Upper lobe of right lung (tissue), 1 donor: ENCODE data around the gene FASTKD3. TPM values are rescaled to one million over a fixed set of nuclear protein-coding genes. Genes with fewer than 3 reads are reported as not detected.
A peak's percentile ranks its signal among the peaks of the same experiment; 100 is the strongest.

Source experiments
- ATAC-seq: fragments of 200-7000 bp; cut with Tn5 transposase; one replicate; pipeline ENCODE4 v1.9.1; 2020; ENCODE audit warnings: mild to moderate bottlenecking, moderate library complexity
- DNase-seq: peaks from one replicate; pipeline ENCODE4 v3.0.0-alpha.2; 2020
- H3K27ac ChIP-seq: fragments of 200-600 bp; one replicate; pipeline ENCODE4 v1.8.0; 2022
- H3K27me3 ChIP-seq: fragments of 200-600 bp; one replicate; pipeline ENCODE4 v1.8.0; 2022; ENCODE audit warnings: mild to moderate bottlenecking
- H3K36me3 ChIP-seq: fragments of 200-600 bp; one replicate; pipeline ENCODE4 v1.8.0; 2022
- H3K4me1 ChIP-seq: fragments of 200-600 bp; one replicate; pipeline ENCODE4 v1.8.0; 2022
- H3K4me3 ChIP-seq: fragments of 200-600 bp; one replicate; pipeline ENCODE4 v1.8.0; 2022; ENCODE audit warnings: mild to moderate bottlenecking
- H3K9me3 ChIP-seq: fragments of 200-600 bp; one replicate; pipeline ENCODE4 v1.8.0; 2022
- CTCF ChIP-seq: fragments of 200-600 bp; IDR thresholded peaks from one replicate; pipeline ENCODE4 v1.8.0; 2022; ENCODE audit warnings: antibody characterized with exemption
- intact Hi-C: fragments of 100-400 bp; cut with DNase I; formaldehyde crosslinking; loops from one replicate; pipeline ENCODE4 v1.11.0; 2022
- total RNA-seq: library from RNA; stranded (reverse); fragmentation: NEBNext Ultra II Directional; extraction: Animal tissue kit (Norgen Biotek cat#: 25700); gene quantifications from one replicate; pipeline ENCODE4 v1.2.1, GENCODE V29; 2021
- donor health status: DM: no; HTN: yes; CAD: no; lungs with severe emphysema.

FASTKD3 gene
- total RNA-seq, 1 donor from 2014 or later = 8.0 TPM

GRCh38 chr5:7857926-7858632 lies 10.8 kb downstream of the FASTKD3 start:
- no peak for ATAC-seq
- peaks cover 41% of the 10 kb centered on the region for H3K36me3 ChIP-seq
- no peaks in the 10 kb centered on the region for H3K9me3 ChIP-seq
- no peak for DNase-seq
- H3K4me1 ChIP-seq = no peaks in the 10 kb centered on the region
- H3K27ac ChIP-seq = no peak overlapping the region
- no peaks in the 10 kb centered on the region for H3K27me3 ChIP-seq
- intact Hi-C loops = no loop called here
- TF ChIP-seq CTCF = no peak
- H3K4me3 ChIP-seq = no peak overlapping the region

- Histone ChIP-seq H3K27me3 (no peaks in the 10 kb centered on the region), H3K4me1 (no peaks in the 10 kb centered on the region), H3K36me3 (peaks cover 35% of the 10 kb centered on the region), H3K9me3 (no peaks in the 10 kb centered on the region), H3K27ac (no peak overlapping the region), H3K4me3 (no peak overlapping the region)
- ATAC-seq = no peak
- no peak for DNase-seq
- intact Hi-C loops = no loop called here
- TF ChIP-seq CTCF = no peak
These were observed 11.5 kb downstream of the FASTKD3 start for GRCh38 chr5:7857361-7857760.

GRCh38 chr5:7856855-7857254 lies 12.0 kb downstream of the FASTKD3 start:
- H3K9me3 ChIP-seq = no peaks in the 10 kb centered on the region
- H3K27me3 ChIP-seq = no peaks in the 10 kb centered on the region
- intact Hi-C loops = no loop called here
- peak; percentile 61 for TF ChIP-seq CTCF
- DNase-seq (no peak), ATAC-seq (peak; percentile 85)
- no peaks in the 10 kb centered on the region for H3K4me1 ChIP-seq
- no peak overlapping the region for H3K4me3 ChIP-seq
- peaks cover 30% of the 10 kb centered on the region for H3K36me3 ChIP-seq
- H3K27ac ChIP-seq = no peak overlapping the region

GRCh38 chr5:7855611-7856010 lies 13.2 kb downstream of the FASTKD3 start:
- intact Hi-C loops = no loop called here
- H3K27me3 ChIP-seq = no peaks in the 10 kb centered on the region
- H3K36me3 ChIP-seq = peaks cover 18% of the 10 kb centered on the region
- ATAC-seq (no peak), DNase-seq (no peak)
- no peaks in the 10 kb centered on the region for H3K9me3 ChIP-seq
- no peak overlapping the region for H3K27ac ChIP-seq
- no peak overlapping the region for H3K4me3 ChIP-seq
- no peak for TF ChIP-seq CTCF
- no peaks in the 10 kb centered on the region for H3K4me1 ChIP-seq

- Histone ChIP-seq H3K4me1 (peaks cover 7% of the 10 kb centered on the region), H3K36me3 (no peaks in the 10 kb centered on the region), H3K4me3 (no peak overlapping the region), H3K27ac (no peak overlapping the region), H3K9me3 (no peaks in the 10 kb centered on the region), H3K27me3 (peaks cover 11% of the 10 kb centered on the region)
- intact Hi-C loops = no loop called here
- no peak for TF ChIP-seq CTCF
- no peak for DNase-seq
- no peak for ATAC-seq
These were observed 15.8 kb downstream of the FASTKD3 start for GRCh38 chr5:7852988-7853387.

- Histone ChIP-seq H3K36me3 (no peaks in the 10 kb centered on the region), H3K9me3 (no peaks in the 10 kb centered on the region), H3K4me3 (no peak overlapping the region), H3K27me3 (peaks cover 13% of the 10 kb centered on the region), H3K27ac (no peak overlapping the region), H3K4me1 (peaks cover 7% of the 10 kb centered on the region)
- no peak for DNase-seq
- intact Hi-C loops = no loop called here
- ATAC-seq = no peak
- no peak for TF ChIP-seq CTCF
These were observed 16.3 kb downstream of the FASTKD3 start for GRCh38 chr5:7852542-7852941.
